A673 (cell line): ENCODE results near the gene NUMA1. TPM values are rescaled to one million over a fixed set of nuclear protein-coding genes. Genes with fewer than 3 reads are reported as not detected.

Experiments
- BruUV-seq: library from RNA; stranded (reverse); fragments of 400-500 nt; replicated peaks from 2 replicates; lab custom pipeline; 2021; lab: Mats Ljungman, UMichigan
- CTCF ChIA-PET: fragments of 300-600 bp; sonication (Branson Sonifier 250); formaldehyde crosslinking; loops from one replicate; lab custom pipeline; 2022; ENCODE audit warnings: antibody characterized with exemption; lab: Charles Lee
- POLR2A ChIA-PET: fragments of 300-600 bp; sonication (Branson Sonifier 250); formaldehyde crosslinking; loops from one replicate; lab custom pipeline; 2022; ENCODE audit warnings: antibody characterized with exemption; ENCODE audit not compliant: low non-redundant PET; lab: Charles Lee
- DNase-seq: peaks from one replicate; pipeline ENCODE4 v3.0.0-alpha.2; 2015; ENCODE audit warnings: low spot score
- H3K27ac ChIP-seq: fragments of 200-600 bp; sonication (generic); 2 replicates; pipeline ENCODE4 v1.5.1; 2016; ENCODE audit warnings: mixed run types, low read depth, mild to moderate bottlenecking, mixed read lengths, antibody characterized with exemption, low read length; ENCODE audit not compliant: poor library complexity, severe bottlenecking
- H3K27me3 ChIP-seq: fragments of 200-600 bp; sonication (generic); replicated peaks from 2 replicates; pipeline ENCODE4 v1.6.1; 2017; ENCODE audit warnings: mixed run types, low read depth, mild to moderate bottlenecking, mixed read lengths, antibody characterized with exemption, low read length; ENCODE audit not compliant: insufficient read depth, poor library complexity
- H3K36me3 ChIP-seq: fragments of 200-600 bp; sonication (generic); 2 replicates; pipeline ENCODE4 v1.6.1; 2016; ENCODE audit warnings: mixed run types, mild to moderate bottlenecking, mixed read lengths, antibody characterized with exemption, low read length; ENCODE audit not compliant: insufficient read depth, poor library complexity, severe bottlenecking
- H3K4me1 ChIP-seq: fragments of 200-600 bp; sonication (generic); 2 replicates; pipeline ENCODE4 v1.6.1; 2017; ENCODE audit warnings: mixed run types, mild to moderate bottlenecking, mixed read lengths, antibody characterized with exemption, low read length; ENCODE audit not compliant: insufficient read depth, poor library complexity, severe bottlenecking
- H3K4me3 ChIP-seq: fragments of 200-600 bp; sonication (generic); 2 replicates; pipeline ENCODE4 v1.5.1; 2016; ENCODE audit warnings: low read depth, mixed run types, mild to moderate bottlenecking, mixed read lengths, low read length; ENCODE audit not compliant: poor library complexity, severe bottlenecking
- H3K9me3 ChIP-seq: fragments of 200-600 bp; sonication (generic); 2 replicates; pipeline ENCODE4 v1.6.1; 2016; ENCODE audit warnings: mixed run types, low read depth, mild to moderate bottlenecking, mixed read lengths, antibody characterized with exemption, low read length; ENCODE audit not compliant: poor library complexity, severe bottlenecking
- CTCF ChIP-seq: fragments of 300-800, 200-600 bp; sonication (generic); conservative IDR thresholded peaks from 2 replicates; pipeline ENCODE4 v1.5.1; 2017; ENCODE audit warnings: low read depth, mild to moderate bottlenecking, antibody characterized with exemption, low read length, moderate library complexity, mixed read lengths
- EZH2 ChIP-seq: fragments of 200-600 bp; sonication (generic); IDR thresholded peaks from 2 replicates; pipeline ENCODE4 v1.6.1; 2017; ENCODE audit warnings: borderline replicate concordance, low read depth, mild to moderate bottlenecking, mixed read lengths, antibody characterized with exemption, low read length; ENCODE audit not compliant: poor library complexity, severe bottlenecking
- intact Hi-C: fragments of 100-400 bp; cut with micrococcal nuclease; formaldehyde crosslinking; loops from one replicate; pipeline ENCODE4 v1.10.0; 2022; ENCODE audit not compliant: unreplicated experiment
- total RNA-seq: library from RNA; stranded (reverse); gene quantifications from 2 replicates; pipeline ENCODE4 v1.2.3, GENCODE V29; 2021

The NUMA1 gene
- total RNA-seq, 1 experiment from 2014 or later, result 216 TPM

DNA sequence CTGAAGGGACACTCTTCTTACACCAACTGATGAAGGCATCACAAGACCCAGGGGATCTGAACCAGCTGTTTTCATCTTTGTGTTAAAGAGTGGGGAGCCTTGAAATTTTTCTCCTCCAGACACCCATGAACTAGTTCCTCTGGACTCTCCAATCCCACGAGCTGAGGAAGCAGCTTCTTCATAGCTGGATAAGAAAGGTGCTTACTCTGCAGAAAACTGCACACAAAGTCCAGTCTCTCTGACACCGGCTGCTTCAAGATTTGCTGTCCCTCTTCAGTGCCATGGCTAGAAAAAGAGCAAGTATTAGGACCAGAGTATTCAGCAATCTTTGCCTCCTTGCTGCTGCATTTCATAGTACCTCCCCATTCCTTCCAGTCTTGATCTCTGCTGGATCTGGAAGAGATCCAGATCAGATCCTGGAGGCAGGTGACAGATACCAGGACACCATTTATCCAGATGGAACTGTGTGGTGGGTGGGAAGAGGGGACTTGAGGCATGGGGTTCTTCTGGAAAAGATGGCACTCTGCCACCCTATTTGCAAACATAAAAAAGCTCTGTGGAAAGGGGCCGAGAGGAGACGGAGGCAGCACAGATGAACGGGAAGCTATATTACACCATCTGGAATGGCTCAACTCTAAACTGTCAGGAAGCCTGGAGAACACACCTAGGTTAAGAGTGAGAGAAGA is 56.1 kb downstream of the NUMA1 start:
- POLR2A ChIA-PET, result no interaction called here
- no peak for DNase-seq
- intact Hi-C loops, result no loop called here
- Histone ChIP-seq H3K27ac (no peak overlapping the region), H3K27me3 (no peaks in the 10 kb centered on the region), H3K9me3 (no peaks in the 10 kb centered on the region), H3K36me3 (peaks cover 88% of the 10 kb centered on the region), H3K4me1 (peaks cover 18% of the 10 kb centered on the region), H3K4me3 (no peak overlapping the region)
- CTCF ChIA-PET, result interaction anchor here (0.9 to 3.1 kb wide), 8 partner anchors 16 to 407 kb away, joined by 3 to 59 read pairs (median 6); no protein-coding TSS in a partner anchor
- no peak for TF ChIP-seq EZH2
- no peak for TF ChIP-seq CTCF
- BruUV-seq, result no TSS peak

DNA sequence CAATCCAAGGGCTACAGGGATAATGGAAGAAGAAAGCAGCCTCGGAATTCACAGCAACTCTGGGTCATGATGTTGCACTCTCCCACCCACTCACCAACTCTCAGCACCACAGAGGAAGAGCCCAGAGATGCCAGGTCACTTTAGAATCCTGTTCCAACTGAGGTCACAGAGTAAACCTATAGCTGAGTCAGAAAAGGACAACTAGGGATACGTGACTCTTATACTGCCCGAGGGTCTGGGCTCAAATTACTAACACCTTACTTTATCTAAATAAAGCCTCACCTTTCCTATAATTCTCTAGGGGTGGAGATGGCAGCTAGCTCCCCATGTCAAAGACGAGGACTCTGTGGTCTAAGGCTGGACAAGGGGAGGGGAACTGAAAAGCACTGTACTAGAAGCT is 57.0 kb downstream of the NUMA1 start:
- ChIA-PET CTCF (no interaction called here), POLR2A (no interaction called here)
- Histone ChIP-seq H3K4me3 (no peak overlapping the region), H3K27ac (no peak overlapping the region), H3K9me3 (no peaks in the 10 kb centered on the region), H3K4me1 (peaks cover 14% of the 10 kb centered on the region), H3K27me3 (no peaks in the 10 kb centered on the region), H3K36me3 (peaks cover 88% of the 10 kb centered on the region)
- intact Hi-C loops, result no loop called here
- BruUV-seq, result no TSS peak
- TF ChIP-seq EZH2 (no peak), CTCF (no peak)
- DNase-seq, result no peak

GRCh38 chr11:72018171-72018570 is 62.2 kb downstream of the NUMA1 start:
- intact Hi-C loops, result no loop called here
- no peak for DNase-seq
- H3K36me3 ChIP-seq, result peaks cover 99% of the 10 kb centered on the region
- no TSS peak for BruUV-seq
- ChIA-PET CTCF (no interaction called here), POLR2A (interaction anchor here (0.6 kb wide), 1 partner anchor 33 kb away, joined by 9 read pairs; no protein-coding TSS in a partner anchor)
- TF ChIP-seq CTCF, result no peak
- TF ChIP-seq EZH2, result no peak
- no peaks in the 10 kb centered on the region for H3K4me1 ChIP-seq
- H3K9me3 ChIP-seq, result no peaks in the 10 kb centered on the region
- H3K4me3 ChIP-seq, result no peak overlapping the region
- H3K27me3 ChIP-seq, result no peaks in the 10 kb centered on the region
- H3K27ac ChIP-seq, result no peak overlapping the region
